HG02759 (cell line): ENCODE results near the gene CCDC9B.

Experiments used
- ATAC-seq: cut with Tn5 transposase; IDR thresholded peaks from one replicate; pipeline ENCODE4 v1.9.1; 2021; ENCODE audit warnings: mild to moderate bottlenecking, moderate library complexity; ENCODE audit not compliant: unreplicated experiment

CCDC9B gene

DNA sequence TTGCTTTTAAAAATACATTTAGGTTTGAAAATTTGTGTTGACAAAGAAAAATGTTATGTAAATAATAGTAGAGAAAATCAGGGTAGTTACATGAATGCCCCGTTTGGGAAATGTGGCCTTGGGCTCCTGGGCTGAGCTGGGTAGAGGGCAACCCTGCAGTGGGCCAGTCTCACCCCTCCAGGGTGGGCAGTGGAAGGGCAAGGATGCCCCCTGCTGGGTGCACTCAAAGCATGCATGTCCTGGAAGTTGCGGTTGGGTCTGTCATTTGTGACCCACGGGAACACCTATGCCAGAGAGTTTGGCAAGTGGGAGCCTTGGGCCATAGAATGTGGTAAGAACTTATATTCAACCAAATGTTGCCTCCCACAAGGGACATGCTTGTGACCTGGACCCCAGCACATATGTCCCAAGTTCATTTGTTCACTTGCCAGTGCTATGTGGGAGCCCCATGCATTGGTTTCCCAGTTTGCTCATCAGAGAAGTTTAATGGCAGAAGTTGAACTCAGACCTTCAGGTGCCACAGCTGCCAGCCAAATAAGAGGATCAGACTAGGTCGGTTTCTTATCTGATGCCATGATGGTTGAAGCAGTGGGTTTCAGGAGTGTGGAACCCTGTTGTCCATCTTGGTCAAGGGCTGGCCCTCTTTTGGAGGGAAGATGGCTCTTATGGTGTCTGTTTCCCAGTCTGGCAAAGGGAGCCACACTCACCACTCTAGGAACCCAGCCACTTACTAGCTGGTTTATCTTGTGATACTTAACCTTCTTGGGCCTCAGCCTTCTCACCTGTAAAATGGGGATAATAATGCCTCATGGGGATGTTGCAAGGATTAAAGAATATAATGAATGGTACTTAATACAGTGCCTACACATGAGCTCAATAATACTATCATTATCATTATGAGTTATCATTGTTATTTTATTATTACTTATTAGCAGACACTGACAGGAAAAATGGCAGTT lies 30.5 kb downstream of the CCDC9B start:
- ATAC-seq = no peak

DNA sequence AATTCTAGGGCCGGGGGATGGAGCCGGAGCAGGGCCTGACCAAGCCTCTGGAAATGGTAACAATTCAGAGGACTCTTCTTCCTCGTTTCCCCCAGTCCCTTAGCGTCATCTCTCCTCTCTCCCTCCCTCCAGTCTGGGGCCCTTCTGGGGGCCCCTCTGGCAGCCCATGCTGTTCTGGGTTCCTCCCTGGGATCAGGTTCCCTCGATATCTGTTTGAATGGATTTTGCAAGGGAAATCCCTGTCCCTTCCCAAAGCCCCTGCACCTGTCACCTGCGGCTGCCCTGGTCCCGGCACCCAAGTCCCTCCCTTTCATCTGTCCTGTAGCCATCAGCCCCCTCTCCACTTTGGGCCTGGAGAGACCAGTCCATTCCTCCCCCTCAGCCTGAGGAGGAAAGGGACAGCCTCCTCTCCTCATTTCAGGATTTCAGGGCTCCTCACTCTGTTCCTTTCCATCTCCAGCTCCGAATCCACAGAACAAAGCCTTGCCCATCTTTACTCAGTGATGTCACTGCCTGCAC lies 31.3 kb downstream of the CCDC9B start:
- no peak for ATAC-seq

DNA sequence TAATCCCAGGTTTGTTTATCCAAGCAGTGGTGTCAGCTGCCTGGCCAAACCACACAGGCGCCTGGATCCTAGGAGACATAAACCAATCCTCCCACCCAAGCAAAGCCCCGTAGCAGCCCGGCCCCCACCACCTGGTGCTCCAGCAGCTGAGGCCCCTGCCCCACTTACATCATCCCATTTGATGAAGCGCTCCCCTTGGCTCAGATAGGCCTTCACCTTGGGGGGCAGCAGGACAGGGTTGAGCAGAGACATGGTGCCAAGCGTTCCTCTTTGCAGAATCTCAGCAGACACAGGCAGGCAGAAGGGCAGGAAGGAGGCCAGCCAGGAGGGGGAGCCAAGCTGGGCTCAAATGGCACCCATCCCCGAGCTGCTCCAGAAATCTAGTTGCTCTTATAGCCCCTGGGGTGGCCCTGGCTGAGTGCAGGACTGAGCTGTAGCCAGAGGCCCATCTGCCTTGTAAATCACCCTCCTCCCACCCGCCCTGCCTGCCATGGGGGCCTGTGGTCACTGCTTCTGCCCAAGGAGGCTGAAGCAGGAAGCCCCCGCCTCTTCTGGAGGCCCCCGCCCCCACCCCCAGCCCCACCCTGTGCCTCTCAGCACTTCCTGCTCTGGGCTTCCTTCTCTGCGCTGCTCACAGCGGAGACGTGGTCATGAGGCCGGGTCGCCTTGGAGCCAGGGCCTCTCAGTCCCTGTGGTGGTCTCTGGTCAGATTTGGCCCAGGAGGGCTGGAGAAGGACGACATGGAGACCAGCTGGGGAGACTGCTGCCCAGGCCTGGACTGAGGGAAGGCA lies 33.1 kb downstream of the CCDC9B start, which contains the start of gene PLCB2:
PLCB2 (minus strand) TSS at position 515 of the 791 bp plus-strand sequence; CDS start at position 252, 263 bp downstream.
- peak; percentile 63 for ATAC-seq

DNA sequence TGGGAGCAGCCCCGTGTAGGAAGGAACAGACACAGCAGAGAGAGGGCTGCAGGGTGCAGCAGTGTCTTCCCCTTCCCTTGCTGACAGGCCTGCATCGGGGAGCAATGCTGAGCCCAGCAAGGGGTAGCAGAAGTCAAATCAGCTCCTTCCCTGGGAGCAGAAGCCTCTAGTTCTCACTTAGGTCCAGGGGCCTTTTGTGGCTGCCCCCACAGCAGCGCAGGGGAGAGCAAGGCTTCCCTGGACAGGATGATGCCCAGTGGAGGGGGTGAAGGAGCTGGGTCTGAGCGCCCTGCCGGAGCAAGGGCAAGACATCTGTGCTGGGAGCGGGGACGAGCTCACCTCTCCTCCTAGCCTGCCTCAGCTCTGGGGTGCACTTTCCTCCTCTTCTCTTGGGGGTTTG lies 33.8 kb downstream of the CCDC9B start:
- no peak for ATAC-seq

DNA sequence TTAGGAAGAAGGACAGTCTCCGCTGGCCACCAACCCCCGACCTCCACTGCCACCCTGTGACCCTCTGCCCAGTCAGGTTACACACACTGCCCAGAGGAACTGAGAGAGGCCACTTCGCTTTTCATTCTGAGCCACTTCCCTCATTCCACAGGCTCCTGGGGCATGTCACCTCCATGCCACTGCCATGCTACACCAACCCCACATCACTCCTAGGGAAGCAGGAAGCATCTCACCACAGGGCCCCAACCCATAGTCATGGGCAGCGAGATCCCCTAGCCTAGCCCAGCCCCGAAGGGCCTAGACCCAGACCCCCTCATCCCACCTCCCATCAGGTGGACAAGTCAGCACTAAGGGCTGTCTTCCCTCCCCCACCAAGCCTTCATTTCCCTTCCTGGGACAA lies 34.4 kb downstream of the CCDC9B start:
- no peak for ATAC-seq

DNA sequence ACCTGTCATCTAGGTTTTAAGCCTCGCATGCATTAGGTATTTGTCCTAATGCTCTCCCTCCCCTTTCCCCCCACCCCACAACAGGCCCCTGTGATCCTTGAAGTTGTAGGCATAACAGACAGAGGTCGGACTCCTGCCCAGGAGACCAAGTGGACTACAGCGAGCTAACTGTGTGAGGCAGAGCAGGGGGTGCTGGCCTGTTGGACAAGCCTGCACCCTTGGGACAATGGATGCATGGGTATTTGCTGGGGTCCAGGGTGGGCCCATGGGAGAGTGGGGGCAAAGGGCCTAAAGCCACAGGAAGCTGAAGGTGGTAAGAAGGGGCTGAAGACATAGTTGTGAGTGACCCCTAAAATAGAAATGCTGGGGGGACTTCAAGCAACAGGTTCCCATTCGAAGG lies 35.5 kb downstream of the CCDC9B start:
- no peak for ATAC-seq

DNA sequence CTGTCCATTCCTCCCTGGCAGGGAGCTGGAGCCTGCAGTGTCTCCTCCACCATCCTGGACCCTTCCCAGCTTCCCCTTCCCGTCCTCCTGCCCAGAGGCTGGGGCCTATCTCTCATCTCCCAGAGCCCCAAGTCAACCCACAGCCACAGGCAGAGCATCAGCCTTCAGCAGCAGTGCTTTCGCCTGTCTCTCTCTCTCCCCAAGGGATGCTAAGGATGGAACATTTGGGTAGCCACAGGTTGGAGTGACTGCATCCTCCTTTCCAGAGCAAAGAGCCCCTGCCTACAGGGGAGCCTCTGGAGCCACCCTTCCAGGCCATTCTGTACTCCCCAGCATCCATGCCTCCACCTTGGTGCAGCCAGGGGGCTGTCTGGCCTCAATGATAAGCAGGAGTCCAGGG lies 37.2 kb downstream of the CCDC9B start:
- no peak for ATAC-seq

DNA sequence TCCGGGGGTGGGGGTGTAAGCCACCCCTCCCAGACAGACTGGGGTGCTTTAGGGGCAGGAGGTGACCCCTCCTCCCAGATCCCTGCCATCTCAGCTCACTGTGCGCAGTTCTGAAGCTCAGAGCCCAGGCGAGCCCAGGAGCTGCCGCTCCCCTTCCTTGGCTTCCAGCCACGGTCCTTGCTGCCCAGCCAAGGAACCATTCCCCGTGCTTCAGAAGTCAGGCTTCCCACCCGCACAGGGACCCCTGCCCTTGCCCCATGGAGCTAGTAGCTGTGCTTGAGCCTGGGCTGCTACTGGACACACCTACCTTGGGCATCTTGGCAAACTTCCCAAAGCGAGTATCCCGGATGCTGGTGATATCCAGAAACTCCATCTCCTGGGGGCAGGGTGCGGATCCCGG lies 37.8 kb downstream of the CCDC9B start:
- ATAC-seq = no peak

DNA sequence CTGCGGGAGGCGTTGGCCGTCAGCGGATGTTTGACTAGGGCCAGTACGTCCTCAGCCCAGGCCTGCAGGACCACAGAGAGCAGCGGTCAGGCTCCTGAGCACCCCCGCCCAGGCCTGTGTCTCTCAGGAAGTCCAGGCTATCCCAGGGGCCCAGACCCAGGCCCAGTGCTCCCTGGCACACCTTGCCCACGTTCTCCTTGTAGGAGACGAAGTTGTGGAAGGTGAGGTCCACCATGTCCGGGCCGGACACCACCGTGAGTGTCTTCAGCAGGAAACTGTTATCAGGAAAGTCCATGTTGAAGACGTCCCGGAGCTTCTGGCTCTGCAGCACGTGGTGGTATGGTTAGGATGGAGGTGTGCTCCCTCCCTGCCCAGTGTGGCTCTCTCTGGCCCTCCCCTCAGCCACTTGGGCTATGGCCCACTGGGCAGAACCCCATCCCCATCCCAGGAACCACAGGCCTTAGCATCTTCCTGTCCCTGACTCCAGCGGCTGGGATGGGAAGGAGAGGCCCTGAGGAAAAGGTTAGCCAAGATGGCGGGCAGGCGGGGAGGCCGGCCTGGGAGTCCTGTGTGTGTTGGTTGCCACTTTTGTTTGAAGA lies 38.4 kb downstream of the CCDC9B start:
- no peak for ATAC-seq

DNA sequence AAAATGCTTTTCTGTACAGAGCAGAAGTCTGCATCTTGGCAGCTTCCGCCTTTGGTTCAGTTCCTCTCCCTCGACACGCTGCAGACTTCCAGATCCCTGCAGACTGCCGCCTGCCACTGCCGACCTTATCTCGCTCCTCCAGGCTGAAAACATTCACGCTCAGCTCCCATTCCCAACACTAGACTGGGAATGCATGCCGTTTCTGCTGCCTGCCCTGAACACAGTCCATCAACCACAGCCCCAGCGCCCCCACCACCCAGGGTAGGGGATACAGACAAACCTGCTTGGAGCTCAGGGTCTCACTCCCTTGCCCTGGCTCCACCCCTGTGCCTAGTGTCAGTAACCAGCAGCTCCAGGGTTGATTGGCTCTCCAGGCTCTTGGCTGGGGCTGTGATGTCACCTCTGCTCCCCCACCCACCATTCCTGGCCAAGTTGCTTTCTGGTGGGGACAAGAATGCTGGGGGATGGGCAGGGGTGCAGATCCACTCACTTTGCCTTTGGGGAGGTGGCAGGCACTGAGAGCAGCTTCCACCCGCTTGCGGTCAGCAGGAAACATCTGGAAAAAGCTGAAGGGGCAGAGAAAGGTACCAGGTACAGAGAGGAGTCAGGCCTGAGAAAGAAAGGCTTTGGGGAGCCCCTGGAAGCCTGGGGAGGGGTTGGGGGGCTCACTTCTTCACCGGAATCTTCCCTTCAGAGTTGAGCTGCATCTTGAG lies 39.1 kb downstream of the CCDC9B start:
- no peak for ATAC-seq

DNA sequence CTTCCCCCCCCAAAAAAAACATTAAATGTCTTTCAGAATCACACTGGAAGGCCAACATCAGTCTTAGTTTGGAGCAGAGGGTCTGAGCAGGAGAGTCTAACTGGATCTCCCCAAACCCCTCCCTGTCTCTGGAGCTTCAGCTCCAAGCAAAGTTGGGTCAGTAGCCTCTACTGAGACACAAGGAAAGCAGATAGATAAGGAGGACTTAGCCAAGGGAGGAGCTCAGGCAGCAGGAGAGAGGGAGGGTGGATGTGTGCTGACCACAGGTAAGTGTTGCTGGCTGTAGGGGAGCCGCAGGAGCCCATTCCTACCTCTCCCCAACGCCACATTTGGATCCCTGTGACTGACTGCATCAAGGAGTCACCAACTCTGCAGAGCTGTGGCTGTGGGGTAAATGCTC lies 40.0 kb downstream of the CCDC9B start:
- no peak for ATAC-seq

DNA sequence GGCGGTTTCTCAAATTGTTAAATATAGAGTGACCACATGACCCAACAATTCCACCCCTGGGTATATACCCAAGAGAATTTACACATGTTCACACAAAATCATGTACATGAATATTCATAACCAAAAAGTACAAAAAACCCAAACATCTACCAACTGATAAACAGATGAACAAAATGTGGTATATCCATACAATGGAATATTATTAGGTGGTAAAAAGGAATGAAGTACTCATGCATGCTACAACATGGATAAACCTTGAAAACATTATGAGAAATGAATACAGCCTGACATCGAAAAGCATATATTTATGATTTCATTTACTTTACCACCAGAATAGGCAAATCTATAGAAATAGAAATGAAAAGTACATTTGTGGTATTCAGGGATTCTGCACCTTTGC lies 40.4 kb downstream of the CCDC9B start:
- ATAC-seq = no peak

DNA sequence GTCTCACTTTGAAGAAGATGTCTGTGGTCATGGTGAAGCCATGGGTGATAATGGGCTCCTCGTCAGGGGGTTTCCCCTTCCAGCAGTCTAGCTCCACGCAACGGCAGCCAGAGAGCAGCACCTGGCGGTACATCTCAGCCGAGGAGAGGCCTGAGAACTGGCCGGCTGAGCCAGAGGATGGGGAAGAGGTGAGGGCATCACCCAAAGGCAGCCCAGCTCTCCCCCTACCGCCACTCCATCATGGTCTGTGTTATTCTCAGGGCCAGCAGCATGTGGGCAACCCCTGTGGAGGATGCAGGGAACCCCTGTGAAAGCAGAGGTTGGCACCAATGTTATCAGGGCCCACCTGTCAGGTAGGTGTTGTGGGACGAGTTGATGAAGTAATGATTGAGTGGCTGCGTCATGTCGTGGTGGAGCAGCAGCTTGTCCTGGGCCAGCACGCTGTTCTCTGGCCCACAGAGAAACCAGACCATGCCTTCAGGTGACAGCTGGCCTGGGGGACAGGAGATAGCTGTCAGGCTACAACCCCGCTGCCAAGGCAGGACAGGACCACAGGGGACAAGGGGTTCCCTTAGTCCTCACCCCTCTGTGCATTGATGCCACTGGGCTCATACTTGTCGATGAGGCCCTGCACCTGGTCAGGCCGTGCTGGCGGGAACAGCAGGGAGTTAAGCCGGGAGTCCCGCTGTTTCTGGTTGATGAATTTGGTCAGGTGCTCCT lies 42.4 kb downstream of the CCDC9B start:
- no peak for ATAC-seq

DNA sequence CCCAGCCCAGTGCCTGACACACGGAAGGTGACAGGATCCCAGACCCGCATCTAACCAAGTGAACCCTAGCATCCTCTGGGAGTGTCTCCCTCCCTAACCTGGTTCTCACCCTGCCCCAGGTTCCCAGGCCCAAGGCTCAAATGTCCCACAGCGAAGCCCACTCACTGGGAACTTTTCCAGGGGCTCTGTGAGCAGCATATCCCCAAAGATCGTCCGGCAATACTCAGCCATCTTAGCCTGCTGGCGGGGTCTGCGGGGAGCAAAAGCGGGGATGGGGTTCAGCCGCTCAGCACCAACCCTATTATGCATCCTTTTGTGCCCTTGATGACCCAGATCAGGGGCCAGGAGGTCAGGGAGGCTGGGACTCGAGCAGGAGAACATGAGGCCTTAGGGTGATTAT lies 43.4 kb downstream of the CCDC9B start:
- no peak for ATAC-seq

DNA sequence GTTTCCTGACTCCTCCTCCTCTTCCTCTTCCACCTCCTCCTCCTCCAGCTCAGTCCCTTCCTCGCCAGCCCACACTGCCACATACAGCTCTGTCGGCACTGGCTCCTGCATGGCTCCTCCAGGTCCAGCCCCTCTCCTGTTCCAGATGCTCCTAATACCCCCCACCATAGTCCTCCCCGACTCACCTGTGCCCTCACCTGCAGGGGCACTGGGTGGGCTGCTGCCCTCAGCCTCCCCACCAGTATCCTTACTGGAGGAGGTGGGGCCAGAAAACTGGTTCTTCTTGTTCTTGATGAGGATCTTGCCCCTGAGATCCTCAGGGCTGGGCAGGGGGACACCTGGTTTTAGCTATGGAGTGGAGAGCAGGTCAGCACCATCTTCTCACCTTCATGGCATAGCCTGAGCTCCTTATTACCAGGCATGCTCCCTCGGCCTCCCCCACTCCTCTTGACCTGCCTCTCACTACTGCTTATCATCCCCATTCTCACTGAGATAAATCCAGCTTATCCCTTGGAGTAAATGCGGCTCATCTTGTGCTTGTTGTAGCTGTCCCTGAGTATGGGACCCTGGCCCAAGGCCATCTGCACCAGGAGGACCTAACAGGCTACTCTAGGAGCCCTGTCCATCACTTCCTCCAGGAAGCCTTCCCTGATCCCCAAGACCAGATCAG lies 44.0 kb downstream of the CCDC9B start:
- no peak for ATAC-seq

DNA sequence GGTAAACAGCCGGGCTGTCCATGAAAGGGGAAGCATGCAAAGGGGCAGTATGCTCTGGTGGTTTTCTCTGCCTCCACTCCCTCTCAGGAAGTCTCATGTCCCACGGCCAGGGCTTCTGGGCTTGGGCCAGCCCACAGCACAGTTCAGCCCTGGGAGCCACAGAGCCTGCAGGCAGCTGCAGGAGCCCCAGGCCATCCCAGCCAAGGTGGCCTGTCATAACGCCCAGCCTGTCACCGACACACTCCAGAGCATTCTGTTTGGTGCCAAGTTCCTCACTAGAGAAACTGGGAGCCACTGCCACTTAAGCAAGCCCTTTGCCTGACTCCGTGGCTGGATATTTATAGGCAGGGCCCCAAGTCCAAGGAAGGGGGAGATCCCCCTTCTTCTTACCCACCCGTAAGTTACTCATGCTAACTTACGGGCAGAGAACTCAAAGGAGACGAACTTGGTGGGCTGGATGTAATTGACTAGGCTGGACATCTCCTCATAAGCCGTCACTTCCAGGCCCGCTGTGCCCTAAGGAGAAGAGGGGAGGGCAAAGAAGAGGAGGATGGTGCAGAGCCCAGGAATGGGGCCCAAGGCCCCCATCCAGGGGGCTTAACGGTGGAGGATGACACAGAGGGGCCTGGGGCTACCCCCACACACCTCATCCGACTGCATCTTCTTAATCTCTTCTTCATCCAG lies 44.7 kb downstream of the CCDC9B start:
- no peak for ATAC-seq

DNA sequence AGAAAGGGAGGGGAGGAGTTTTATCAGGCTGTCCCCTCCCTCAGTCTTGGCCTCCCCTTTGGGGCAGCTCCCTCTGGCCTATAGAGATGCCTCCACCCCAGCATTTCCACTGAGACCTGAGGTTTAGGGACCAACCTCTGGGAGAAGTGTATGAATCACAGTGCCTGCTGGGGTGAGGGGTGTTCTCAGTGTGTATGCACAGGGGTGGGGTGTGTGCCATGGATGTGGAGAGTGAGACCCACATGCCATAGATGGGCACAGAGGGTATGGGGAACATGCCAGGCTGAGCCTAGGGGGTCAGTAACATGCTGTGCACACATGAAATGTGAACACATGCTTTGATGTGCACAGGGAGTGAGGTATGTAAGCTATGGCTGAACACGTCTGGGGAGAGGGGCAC lies 45.4 kb downstream of the CCDC9B start:
- no peak for ATAC-seq

DNA sequence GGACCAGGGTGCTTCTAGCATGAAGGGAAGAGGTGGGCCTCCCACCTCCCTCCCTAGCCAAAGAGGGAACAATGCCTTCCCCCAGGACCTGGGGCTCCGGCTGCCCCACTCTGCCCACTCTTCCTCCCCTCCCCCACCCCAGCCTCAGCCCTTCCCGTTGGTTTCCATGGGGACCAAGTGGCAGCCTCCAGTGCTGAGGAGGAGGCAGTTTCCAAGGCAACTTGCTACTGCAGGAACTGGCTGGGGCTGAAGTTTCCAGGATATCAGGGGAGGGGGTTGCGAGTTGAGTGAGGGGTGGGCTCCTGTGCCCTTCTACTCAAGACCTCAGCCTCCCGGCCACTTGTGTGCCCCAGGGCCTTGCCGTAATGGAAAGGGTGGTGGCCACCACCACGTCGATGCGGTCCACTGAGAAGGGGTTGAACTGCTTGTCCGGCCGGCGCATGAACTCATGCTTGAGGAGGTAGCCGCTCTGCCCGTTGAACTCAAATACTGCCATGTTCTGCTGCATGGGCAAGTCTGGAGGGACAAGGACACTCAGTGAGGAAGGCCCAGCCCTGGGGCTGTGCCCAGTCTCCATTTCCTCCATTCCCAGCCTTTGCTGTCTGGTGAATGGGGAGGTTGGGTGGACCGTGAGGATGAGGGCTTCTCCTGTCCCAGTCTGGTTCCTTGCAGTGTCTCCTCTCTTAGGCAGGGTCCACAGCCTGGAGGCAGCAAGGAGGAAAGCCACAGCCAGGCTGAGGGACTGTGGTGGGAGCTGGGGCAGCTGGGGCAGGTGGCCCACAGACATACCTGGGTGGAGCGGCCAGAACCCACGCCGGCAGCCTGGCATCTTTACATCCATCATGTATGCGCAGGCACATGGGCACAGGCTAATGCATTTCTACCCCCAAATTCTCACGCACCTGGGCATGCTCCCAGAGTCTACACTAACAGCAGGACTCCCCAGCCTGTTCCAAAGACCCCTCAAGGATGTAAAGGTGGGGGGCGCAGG lies 46.5 kb downstream of the CCDC9B start:
- no peak for ATAC-seq
